HFF-Myc (cell line): ENCODE results near the gene ERN1.

ENCODE experiments used
- DNase-seq: peaks from one replicate; pipeline ENCODE4 v3.0.0-alpha.2; 2011; ENCODE audit warnings: low read depth; ENCODE audit errors: extremely low read depth
- H3K4me3 ChIP-seq: replicated peaks from 2 replicates; pipeline ENCODE4 v1.5.1; 2011; ENCODE audit warnings: low read depth, mild to moderate bottlenecking, control low read depth, low read length
- TF ChIP-seq, protein P1 (sequence below): IDR thresholded peaks from 2 replicates; pipeline ENCODE4 v1.5.1; 2012; ENCODE audit warnings: mild to moderate bottlenecking, low read depth, low read length, control low read depth; ENCODE audit errors: missing control alignments

ERN1 gene

DNA sequence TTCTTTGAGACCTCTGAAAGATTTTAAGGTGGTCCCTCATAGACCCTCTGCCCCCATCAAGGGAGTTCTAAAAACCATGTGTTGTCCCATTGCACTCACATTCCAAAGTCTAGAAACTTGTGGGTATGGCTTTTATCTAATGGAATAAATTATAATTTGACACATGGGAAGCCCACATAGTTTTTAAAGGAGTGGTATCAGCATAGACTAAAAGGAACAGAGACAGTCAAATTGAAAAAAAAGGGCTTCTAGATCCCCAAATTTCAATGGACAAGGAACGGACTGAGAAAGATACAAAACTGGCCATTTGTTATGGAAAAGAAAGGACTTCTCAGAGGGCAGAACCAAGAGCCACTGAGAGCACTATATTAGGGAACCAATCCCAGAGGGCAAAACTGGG, 60.8 kb downstream of the ERN1 start:
- no peak overlapping the region for H3K4me3 ChIP-seq

GRCh38 chr17:64067657-64068056, 62.3 kb downstream of the ERN1 start:
- TF ChIP-seq, protein P1, sequence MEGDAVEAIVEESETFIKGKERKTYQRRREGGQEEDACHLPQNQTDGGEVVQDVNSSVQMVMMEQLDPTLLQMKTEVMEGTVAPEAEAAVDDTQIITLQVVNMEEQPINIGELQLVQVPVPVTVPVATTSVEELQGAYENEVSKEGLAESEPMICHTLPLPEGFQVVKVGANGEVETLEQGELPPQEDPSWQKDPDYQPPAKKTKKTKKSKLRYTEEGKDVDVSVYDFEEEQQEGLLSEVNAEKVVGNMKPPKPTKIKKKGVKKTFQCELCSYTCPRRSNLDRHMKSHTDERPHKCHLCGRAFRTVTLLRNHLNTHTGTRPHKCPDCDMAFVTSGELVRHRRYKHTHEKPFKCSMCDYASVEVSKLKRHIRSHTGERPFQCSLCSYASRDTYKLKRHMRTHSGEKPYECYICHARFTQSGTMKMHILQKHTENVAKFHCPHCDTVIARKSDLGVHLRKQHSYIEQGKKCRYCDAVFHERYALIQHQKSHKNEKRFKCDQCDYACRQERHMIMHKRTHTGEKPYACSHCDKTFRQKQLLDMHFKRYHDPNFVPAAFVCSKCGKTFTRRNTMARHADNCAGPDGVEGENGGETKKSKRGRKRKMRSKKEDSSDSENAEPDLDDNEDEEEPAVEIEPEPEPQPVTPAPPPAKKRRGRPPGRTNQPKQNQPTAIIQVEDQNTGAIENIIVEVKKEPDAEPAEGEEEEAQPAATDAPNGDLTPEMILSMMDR, result no peak
- H3K4me3 ChIP-seq, result no peak overlapping the region
- DNase-seq, result no peak

More for the DNA sequence above, 60.8 kb downstream of the ERN1 start:
- no peak for DNase-seq
- TF ChIP-seq, protein P1, result no peak

- TF ChIP-seq, protein P1, result no peak
- H3K4me3 ChIP-seq, result no peak overlapping the region
- DNase-seq, result no peak
Measured at GRCh38 chr17:64066716-64067115, 63.2 kb downstream of the ERN1 start.

- H3K4me3 ChIP-seq, result no peak overlapping the region
- TF ChIP-seq, protein P1, result no peak
- DNase-seq, result no peak
Measured at GRCh38 chr17:64065161-64065560, 64.8 kb downstream of the ERN1 start.

DNA sequence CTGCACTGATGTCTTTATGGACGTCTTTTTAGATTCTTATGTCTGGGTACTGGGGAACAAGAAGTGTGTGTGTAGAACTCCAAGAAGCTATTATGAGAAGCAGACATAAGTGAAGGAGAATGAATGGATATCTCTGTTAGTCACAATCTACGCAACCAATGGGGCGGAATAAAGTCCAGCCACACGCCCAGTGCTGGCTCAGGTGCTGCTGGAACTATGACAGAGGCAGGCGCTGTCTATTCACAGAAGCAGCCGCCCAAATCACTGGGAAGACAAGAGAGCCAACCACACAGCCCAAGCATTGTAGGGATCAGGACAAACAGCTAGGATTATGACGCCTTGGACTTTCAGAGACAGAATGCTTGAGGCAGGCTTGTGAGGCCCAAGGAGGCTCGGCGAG, 65.6 kb downstream of the ERN1 start:
- DNase-seq, result no peak
- TF ChIP-seq, protein P1, result no peak
- H3K4me3 ChIP-seq, result no peak overlapping the region

DNA sequence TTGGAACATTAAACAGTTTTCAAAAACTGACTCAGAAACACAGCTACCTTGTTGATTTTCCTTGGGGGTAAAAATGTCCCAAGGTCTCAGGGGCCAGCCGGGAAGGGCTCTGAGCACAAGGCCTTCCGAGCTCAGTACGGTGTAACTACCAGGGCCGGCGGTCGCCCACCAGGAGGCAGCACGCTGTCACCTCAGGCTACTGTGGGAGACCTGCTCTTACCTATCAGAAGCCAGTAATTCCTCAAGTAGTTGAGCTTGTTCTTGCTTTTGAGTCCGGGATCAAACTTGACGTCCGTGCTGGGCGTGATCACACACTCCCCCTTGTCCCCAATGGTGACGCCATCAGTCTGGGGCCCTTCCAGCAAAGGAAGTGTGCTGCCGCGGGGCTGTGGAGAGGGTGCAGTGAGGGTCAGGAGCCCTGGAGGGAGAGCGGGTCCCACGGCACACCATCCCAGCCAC, 66.1 kb downstream of the ERN1 start:
- H3K4me3 ChIP-seq, result no peak overlapping the region
- TF ChIP-seq, protein P1, result peak; percentile 27
- DNase-seq, result no peak

GRCh38 chr17:64063088-64063487, 66.9 kb downstream of the ERN1 start:
- TF ChIP-seq, protein P1, result no peak
- no peak for DNase-seq
- H3K4me3 ChIP-seq, result no peak overlapping the region
